HS-27A (cell line): ENCODE measurements around the gene DCX.

Experiments used
- DNase-seq: peaks from one replicate; pipeline ENCODE4 v3.0.0-alpha.2; 2012; ENCODE audit warnings: low read depth, missing footprints

Gene DCX

GRCh38 chrX:111309083-111309482 lies 102.9 kb downstream of the DCX start:
- no peak for DNase-seq

- DNase-seq: no peak
Observed at GRCh38 chrX:111308039-111308438, 104.0 kb downstream of the DCX start.

- DNase-seq: no peak
Observed at GRCh38 chrX:111302284-111302683, 109.7 kb downstream of the DCX start.

- DNase-seq: no peak
Observed at GRCh38 chrX:111288841-111289240, 123.2 kb downstream of the DCX start.

- DNase-seq: no peak
Observed at GRCh38 chrX:111284631-111285293, 127.2 kb downstream of the DCX start.

- DNase-seq: no peak
Observed at GRCh38 chrX:111283446-111283845, 128.5 kb downstream of the DCX start.

- no peak for DNase-seq
Observed at GRCh38 chrX:111282991-111283390, 129.0 kb downstream of the DCX start.

GRCh38 chrX:111282139-111282538 lies 129.9 kb downstream of the DCX start:
- DNase-seq: no peak

- no peak for DNase-seq
Observed at GRCh38 chrX:111270339-111270738, 141.7 kb downstream of the DCX start, which contains the start of gene CAPN6. Gene CAPN6 (minus strand): TSS chrX:111270483. CDS start chrX:111263936, 6,547 bp downstream.

GRCh38 chrX:111268506-111268905 lies 143.5 kb downstream of the DCX start:
- DNase-seq: no peak

- no peak for DNase-seq
Observed at GRCh38 chrX:111265486-111265885, 146.5 kb downstream of the DCX start.

GRCh38 chrX:111264385-111264784 lies 147.6 kb downstream of the DCX start:
- DNase-seq: no peak

- no peak for DNase-seq
Observed at GRCh38 chrX:111262086-111262485, 149.9 kb downstream of the DCX start.

- DNase-seq: no peak
Observed at GRCh38 chrX:111260451-111260850, 151.5 kb downstream of the DCX start.

GRCh38 chrX:111259559-111259958 lies 152.4 kb downstream of the DCX start:
- DNase-seq: no peak

GRCh38 chrX:111257733-111258132 lies 154.3 kb downstream of the DCX start:
- no peak for DNase-seq

GRCh38 chrX:111254896-111255693 lies 156.9 kb downstream of the DCX start:
- no peak for DNase-seq

- DNase-seq: no peak
Observed at GRCh38 chrX:111244235-111244750, 167.7 kb downstream of the DCX start.
